ENCODE data around the gene PSME3. TPM values are rescaled to one million over a fixed set of nuclear protein-coding genes. Genes with fewer than 3 reads are reported as not detected.

Gene PSME3
- total and polyA plus RNA-seq, 2 of the 13 experiments (the other 11 are each of a cell fraction or from before 2014, with no cell fraction given), result 66.3 to 135 TPM

DNA sequence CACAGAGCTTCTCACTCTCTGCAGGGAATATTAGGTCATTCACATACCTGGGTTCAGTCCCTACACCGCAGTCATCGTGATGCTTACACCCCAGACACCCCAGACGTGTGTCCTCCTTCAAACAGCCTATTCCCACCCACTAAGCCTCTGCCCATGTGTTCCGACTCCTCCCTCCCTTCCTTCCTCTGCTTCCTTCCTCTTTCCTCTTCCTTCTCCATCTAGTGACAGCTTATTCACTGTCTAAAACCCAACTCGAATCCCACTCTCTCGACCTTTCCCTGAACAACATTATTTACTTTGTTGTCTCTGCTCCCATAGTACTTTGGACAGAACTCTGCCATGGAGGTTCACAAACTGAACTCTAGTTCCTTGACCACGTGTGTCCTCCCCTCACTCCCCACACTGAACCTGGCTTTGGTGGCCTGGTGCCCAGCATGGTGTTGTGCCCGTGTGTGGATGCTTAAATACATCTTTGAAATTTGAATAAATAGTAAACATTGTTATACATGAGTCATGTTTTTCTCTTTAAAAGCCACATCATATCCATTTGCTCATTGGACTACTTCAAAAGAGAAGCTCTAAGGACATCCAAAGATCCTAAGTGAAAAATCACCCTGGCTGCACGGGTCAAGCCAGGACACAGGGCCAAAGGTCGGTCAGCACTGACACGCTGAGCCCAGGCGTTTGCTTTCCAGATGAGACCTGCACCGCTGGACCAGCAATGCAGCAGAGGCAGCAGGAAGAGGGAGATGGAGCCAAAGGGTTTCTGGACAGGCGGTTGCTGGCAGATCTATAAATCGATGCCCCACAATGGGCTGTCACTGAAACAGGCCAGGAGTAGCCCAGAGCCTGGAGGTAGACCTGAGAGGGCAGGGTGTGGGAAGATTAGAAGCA, 53.3 kb downstream of the PSME3 start (continued):
- TF ChIP-seq SP1 (IDR thresholded peaks at IDR 0.05), result no peak
- no peak for TF ChIP-seq SP1 (CRISPR knock-in tag; IDR thresholded peaks at IDR 0.05)
- TF ChIP-seq ATM (IDR thresholded peaks at IDR 0.05; ENCODE audit: borderline replicate concordance), result no peak
- no peak for TF ChIP-seq HDAC6 (IDR thresholded peaks at IDR 0.05; ENCODE audit: low read depth, low read length)
- no peak for TF ChIP-seq MTF1 (CRISPR knock-in tag; IDR thresholded peaks at IDR 0.05)
- TF ChIP-seq, protein P1, sequence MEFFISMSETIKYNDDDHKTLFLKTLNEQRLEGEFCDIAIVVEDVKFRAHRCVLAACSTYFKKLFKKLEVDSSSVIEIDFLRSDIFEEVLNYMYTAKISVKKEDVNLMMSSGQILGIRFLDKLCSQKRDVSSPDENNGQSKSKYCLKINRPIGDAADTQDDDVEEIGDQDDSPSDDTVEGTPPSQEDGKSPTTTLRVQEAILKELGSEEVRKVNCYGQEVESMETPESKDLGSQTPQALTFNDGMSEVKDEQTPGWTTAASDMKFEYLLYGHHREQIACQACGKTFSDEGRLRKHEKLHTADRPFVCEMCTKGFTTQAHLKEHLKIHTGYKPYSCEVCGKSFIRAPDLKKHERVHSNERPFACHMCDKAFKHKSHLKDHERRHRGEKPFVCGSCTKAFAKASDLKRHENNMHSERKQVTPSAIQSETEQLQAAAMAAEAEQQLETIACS (CRISPR knock-in tag; IDR thresholded peaks at IDR 0.05), result no peak
- TF ChIP-seq XRCC5 (optimal IDR thresholded peaks at IDR 0.05; ENCODE audit: low read length), result no peak
- TF ChIP-seq ZKSCAN8 (CRISPR knock-in tag; IDR thresholded peaks at IDR 0.05; ENCODE audit: borderline replicate concordance), result no peak; the same call in 1 of the 2 replicates
- no peak for TF ChIP-seq TCF12 (IDR thresholded peaks at IDR 0.05)
- no peak for TF ChIP-seq TCF12 (CRISPR knock-in tag; IDR thresholded peaks at IDR 0.05)
- TF ChIP-seq, protein P2, sequence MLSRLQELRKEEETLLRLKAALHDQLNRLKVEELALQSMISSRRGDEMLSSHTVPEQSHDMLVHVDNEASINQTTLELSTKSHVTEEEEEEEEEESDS (CRISPR knock-in tag; IDR thresholded peaks at IDR 0.05; ENCODE audit: borderline replicate concordance), result peak; percentile 88; the same call in 1 of the 2 replicates
- TF ChIP-seq, protein P3, sequence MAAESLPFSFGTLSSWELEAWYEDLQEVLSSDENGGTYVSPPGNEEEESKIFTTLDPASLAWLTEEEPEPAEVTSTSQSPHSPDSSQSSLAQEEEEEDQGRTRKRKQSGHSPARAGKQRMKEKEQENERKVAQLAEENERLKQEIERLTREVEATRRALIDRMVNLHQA (CRISPR knock-in tag; IDR thresholded peaks at IDR 0.05), result no peak
- TF ChIP-seq, protein P4, sequence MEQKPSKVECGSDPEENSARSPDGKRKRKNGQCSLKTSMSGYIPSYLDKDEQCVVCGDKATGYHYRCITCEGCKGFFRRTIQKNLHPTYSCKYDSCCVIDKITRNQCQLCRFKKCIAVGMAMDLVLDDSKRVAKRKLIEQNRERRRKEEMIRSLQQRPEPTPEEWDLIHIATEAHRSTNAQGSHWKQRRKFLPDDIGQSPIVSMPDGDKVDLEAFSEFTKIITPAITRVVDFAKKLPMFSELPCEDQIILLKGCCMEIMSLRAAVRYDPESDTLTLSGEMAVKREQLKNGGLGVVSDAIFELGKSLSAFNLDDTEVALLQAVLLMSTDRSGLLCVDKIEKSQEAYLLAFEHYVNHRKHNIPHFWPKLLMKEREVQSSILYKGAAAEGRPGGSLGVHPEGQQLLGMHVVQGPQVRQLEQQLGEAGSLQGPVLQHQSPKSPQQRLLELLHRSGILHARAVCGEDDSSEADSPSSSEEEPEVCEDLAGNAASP (CRISPR knock-in tag; IDR thresholded peaks at IDR 0.05; ENCODE audit: borderline replicate concordance), result peak; percentile 100
- TF ChIP-seq STAG1 (CRISPR knock-in tag; IDR thresholded peaks at IDR 0.05), result peak; percentile 21; the same call in 1 of the 2 replicates
- TF ChIP-seq, protein P5, sequence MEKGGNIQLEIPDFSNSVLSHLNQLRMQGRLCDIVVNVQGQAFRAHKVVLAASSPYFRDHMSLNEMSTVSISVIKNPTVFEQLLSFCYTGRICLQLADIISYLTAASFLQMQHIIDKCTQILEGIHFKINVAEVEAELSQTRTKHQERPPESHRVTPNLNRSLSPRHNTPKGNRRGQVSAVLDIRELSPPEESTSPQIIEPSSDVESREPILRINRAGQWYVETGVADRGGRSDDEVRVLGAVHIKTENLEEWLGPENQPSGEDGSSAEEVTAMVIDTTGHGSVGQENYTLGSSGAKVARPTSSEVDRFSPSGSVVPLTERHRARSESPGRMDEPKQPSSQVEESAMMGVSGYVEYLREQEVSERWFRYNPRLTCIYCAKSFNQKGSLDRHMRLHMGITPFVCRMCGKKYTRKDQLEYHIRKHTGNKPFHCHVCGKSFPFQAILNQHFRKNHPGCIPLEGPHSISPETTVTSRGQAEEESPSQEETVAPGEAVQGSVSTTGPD (CRISPR knock-in tag; IDR thresholded peaks at IDR 0.05), result peak; percentile 30
- no peak for TF ChIP-seq EZH2 (conservative IDR thresholded peaks at IDR 0.05; ENCODE audit: low read depth, low read length)
- TF ChIP-seq, protein P6, sequence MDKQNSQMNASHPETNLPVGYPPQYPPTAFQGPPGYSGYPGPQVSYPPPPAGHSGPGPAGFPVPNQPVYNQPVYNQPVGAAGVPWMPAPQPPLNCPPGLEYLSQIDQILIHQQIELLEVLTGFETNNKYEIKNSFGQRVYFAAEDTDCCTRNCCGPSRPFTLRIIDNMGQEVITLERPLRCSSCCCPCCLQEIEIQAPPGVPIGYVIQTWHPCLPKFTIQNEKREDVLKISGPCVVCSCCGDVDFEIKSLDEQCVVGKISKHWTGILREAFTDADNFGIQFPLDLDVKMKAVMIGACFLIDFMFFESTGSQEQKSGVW (CRISPR knock-in tag; IDR thresholded peaks at IDR 0.05; ENCODE audit: borderline replicate concordance), result 0 out of 2 replicates have a peak, but pooled peaks have one; percentile 32
- no peak for TF ChIP-seq ZNF598 (CRISPR knock-in tag; IDR thresholded peaks at IDR 0.05; ENCODE audit: borderline replicate concordance)
- TF ChIP-seq PITX1 (CRISPR knock-in tag; IDR thresholded peaks at IDR 0.05), result peak; percentile 76; the same call in 1 of the 2 replicates
- TF ChIP-seq, protein P7, sequence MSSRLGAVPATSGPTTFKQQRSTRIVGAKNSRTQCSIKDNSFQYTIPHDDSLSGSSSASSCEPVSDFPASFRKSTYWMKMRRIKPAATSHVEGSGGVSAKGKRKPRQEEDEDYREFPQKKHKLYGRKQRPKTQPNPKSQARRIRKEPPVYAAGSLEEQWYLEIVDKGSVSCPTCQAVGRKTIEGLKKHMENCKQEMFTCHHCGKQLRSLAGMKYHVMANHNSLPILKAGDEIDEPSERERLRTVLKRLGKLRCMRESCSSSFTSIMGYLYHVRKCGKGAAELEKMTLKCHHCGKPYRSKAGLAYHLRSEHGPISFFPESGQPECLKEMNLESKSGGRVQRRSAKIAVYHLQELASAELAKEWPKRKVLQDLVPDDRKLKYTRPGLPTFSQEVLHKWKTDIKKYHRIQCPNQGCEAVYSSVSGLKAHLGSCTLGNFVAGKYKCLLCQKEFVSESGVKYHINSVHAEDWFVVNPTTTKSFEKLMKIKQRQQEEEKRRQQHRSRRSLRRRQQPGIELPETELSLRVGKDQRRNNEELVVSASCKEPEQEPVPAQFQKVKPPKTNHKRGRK (CRISPR knock-in tag; IDR thresholded peaks at IDR 0.05), result peak; percentile 37; the same call in 1 of the 2 replicates
- TF ChIP-seq SOX6 (IDR thresholded peaks at IDR 0.05), result no peak
- TF ChIP-seq SOX6 (CRISPR knock-in tag; IDR thresholded peaks at IDR 0.05), result peak; percentile 90
- no peak for TF ChIP-seq SUZ12 (IDR thresholded peaks at IDR 0.05; ENCODE audit: low read depth, low read length)

Data from HepG2 (cell line).